Fibroblast of skin of back (primary cell): Measurements from ENCODE around the gene CDC26.
"Not testable (repeated sequence)": the region's sequence is repeated elsewhere in the genome, so short reads cannot be mapped to it uniquely, and the experiment has no call there.

ENCODE experiments used
- DNase-seq: peaks from one replicate; pipeline ENCODE4 v3.0.0-alpha.2; 2013

The CDC26 gene

GRCh38 chr9:113238202-113238858, 37.0 kb downstream of the CDC26 start:
- DNase-seq, result no peak

- no peak for DNase-seq
Measured at GRCh38 chr9:113237026-113237425, 38.3 kb downstream of the CDC26 start.

- DNase-seq, result not testable (repeated sequence)
Measured at GRCh38 chr9:113235701-113236255, 39.6 kb downstream of the CDC26 start.

DNA sequence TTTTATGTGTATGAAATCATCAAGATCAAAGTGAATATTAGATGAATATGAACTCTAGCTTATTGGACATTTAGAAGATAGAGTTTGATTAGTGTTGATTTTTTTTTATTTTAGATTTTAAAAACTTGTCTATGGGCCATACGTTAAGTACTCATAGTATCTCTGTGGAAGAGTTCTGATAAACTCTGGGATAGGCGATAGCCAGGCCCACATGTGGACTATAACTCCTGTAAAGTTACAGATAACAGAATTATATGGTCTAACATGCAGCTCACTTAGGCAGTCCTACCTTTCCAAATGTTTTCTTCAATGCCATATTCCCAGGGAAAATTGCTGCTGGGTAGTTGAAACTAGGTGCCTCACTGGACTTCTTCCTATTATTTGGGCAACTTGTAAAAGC, 43.7 kb downstream of the CDC26 start:
- DNase-seq, result no peak

- DNase-seq, result no peak
Measured at GRCh38 chr9:113228130-113228665, 47.2 kb downstream of the CDC26 start.

DNA sequence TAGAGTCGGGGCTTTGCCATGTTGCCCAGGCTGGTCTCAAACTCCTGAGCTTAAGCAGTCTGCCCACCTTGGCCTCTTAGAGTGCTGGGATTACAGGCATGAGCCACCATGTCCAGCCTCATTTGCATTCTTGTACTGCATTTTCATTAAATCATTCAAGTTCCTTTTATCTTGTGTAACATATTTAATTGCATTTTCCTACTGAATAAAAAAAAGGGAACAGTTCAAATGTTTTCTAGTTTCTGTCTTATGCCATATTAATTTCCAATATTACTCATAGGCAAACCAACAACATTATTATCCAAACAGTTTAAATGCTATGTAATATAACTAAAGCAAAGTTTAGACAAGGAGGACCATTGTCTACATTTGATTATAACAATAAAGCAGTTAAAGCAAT, 47.9 kb downstream of the CDC26 start:
- DNase-seq, result no peak

GRCh38 chr9:113223963-113224362, 51.4 kb downstream of the CDC26 start:
- peak; percentile 27 for DNase-seq

DNA sequence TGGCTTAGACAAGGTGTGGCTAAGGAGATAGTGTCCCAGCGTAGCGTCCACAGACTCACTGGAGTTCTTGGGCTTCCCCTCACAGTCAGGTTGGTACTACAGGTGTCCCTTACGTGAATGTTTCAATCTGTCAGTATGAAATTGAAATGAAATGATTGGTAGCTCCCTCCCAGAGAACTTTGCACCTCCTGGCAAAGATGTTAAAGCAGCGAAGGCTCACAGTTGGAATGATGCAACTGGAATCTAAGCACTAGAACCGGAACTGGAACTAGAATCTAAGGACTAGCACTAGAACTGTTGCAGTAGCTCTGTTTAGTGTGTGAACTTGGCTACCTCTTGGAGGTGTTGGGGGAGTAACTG, 52.9 kb downstream of the CDC26 start:
- DNase-seq, result peak; percentile 25

DNA sequence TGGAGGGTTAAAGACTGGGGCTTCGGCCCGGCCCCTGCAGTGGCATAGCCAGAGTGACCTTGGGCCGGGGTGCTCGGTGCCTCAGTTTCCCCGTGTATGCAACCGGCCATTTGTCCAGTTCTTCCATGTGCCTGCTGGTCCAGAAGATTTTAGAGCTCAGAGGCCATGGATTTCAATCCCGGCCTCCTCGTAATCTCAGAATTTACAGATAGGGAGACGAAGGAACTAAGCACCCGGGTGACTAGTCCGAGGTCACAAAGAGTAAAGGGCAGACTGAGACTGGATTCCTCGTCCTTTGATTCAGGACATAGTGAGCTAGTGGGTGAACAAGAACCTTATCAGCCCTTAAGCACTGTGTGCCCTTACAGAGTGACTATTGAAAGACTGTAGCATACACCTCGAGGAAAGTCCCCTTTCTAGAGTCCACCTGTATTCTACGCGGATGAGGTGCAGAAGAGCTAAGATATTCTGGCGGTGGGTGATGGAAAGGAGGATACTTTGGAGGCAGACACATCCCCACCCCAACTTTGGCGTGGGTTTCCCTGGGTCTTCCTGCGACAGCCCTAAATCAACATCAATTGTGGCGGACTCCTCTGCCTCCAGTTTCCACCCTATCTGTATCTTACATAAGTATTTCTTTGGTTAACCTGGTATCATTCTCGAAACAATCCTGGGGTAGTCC, 53.4 kb downstream of the CDC26 start:
- DNase-seq, result no peak

DNA sequence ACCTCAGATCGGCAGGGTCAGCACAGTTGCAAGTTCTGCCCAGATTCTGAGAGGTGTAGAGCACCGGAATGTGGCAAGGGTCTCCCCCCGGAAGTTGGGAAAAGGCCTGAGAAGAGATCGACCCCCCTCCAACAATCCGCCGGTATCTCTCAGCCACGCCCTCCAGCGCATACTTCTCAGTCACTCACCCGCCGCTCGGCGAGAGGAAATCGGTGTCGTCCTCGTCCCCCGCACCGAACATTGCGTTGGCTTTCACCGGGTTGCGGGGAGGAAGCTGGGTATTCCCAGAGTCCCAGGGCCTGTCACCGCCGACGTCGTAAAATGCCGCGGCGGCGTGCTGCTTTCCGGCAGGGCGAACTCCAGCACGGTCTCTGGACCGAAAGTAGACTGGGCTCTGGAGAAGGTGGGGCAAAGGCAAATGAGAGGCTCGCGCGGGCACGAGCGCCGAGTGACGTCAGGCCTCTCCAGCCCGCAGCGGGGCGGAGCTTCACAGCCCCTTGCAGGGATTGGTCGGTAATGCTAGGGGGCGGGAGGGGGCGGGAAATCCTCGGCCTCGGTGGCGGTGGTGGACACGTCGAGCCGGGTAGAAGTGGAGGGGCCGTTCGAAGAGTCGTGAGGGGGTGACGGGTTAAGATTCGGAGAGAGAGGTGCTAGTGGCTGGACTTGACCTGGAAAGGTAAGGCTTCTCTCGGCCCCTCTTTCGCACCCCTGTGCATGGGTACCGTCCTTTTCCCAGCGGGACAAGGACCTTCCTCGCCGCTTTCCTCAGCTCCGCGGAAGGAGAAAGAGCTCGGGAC, 54.2 kb downstream of the CDC26 start, which contains the start of the genes FKBP15 and SLC31A1:
FKBP15 (minus strand) TSS at position 275 of the 797 bp plus-strand sequence; CDS start at position 241, 34 bp downstream.
SLC31A1 (plus strand) TSS at position 542 of the 797 bp plus-strand sequence. CDS start 34,605 bp downstream, outside the sequence.
- DNase-seq, result peak; percentile 98

DNA sequence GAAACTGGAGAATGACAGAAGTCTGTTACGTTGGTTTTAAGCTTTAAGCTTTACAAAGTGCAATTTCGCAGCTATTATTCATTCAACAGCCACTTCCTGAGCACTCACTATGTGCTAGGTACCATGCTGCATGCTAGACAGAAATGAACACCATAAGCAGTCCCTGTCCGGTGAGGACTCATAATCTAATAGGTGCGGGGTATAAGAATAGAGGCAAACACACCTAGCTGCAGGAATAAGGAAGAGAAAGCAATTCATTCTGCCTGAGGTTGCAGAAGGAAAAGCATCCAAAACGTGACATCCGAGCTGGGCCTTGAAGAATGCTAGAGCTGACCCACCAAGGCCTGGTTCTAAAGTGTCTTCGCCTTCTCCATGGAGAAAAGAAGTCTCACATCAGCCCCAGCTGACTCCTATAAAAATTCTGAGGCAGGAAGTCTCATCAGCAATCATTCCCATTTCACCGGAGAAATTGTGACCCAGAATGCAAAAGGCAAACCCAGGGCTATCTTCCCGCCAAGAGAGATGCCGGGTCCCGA, 54.8 kb downstream of the CDC26 start:
- no peak for DNase-seq

DNA sequence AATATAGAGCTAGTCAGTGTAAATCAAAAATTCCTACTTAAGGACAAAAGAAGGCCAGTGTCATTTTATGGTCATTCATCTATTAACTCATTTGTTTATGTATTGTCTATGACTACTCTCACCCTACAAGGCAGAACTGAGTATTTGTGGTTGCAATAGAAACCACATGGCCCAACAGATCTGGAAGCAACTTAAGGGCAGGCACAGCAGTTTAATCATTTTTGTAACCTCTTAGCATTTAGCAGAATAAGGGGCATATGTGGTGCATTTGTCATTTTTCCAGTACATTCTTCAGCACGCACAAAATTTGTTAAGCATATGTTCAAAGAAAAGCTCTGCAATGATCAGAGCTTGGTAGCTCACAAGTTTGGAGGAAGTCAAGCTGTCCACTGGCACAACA, 55.4 kb downstream of the CDC26 start:
- DNase-seq, result peak; percentile 57

GRCh38 chr9:113219186-113219936, 56.0 kb downstream of the CDC26 start:
- DNase-seq, result no peak
